Measurements from ENCODE around the gene SKIC2. TPM values are rescaled to one million over a fixed set of nuclear protein-coding genes. Genes with fewer than 3 reads are reported as not detected.
"Not testable (repeated sequence)": the region's sequence is repeated elsewhere in the genome, so short reads cannot be mapped to it uniquely, and the experiment has no call there.

The SKIC2 gene
- total and polyA plus RNA-seq, 2 donors (not counting 1 experiment from before 2014, with no cell fraction given): 21.6 to 58.0 TPM

DNA sequence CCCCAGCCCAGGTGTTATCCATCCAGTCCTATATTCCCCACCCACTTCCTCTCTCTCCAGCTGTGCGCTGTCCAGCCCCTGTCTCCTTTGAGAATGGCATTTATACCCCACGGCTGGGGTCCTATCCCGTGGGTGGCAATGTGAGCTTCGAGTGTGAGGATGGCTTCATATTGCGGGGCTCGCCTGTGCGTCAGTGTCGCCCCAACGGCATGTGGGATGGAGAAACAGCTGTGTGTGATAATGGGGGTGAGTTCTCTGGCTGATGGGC is 30.4 kb upstream of the SKIC2 start:
- Histone ChIP-seq H3K4me2 (ENCODE audit: extremely low read depth, insufficient read depth, low read length) (no peak overlapping the region), H3K4me3 (replicated peaks in 1 of 4; ENCODE audit: control extremely low read depth in 1 of 4, insufficient read depth in 1 of 4, low read depth in 3 of 4, low read length in 4 of 4) (no peak overlapping the region), H2AFZ (ENCODE audit: low read length) (no peak overlapping the region), H4K20me1 (ENCODE audit: control insufficient read depth, extremely low read depth, insufficient read depth, low read length) (no peaks in the 10 kb centered on the region), H3K36me3 (ENCODE audit: control insufficient read depth, insufficient read depth, low read length) (no peaks in the 10 kb centered on the region), H3K27ac (ENCODE audit: insufficient read depth, low read length) (no peak overlapping the region), H3K27me3 (ENCODE audit: control insufficient read depth, insufficient read depth, low read length) (no peaks in the 10 kb centered on the region), H3K4me1 (ENCODE audit: control insufficient read depth, extremely low read depth, insufficient read depth, low read length) (no peaks in the 10 kb centered on the region), H3K9me3 (ENCODE audit: control insufficient read depth, insufficient read depth, low read depth, low read length) (no peaks in the 10 kb centered on the region), H3K9ac (ENCODE audit: insufficient read depth, low read length) (no peak overlapping the region), H3K79me2 (ENCODE audit: control insufficient read depth, insufficient read depth, low read length) (no peaks in the 10 kb centered on the region)
- TF ChIP-seq EZH2 (IDR thresholded peaks at IDR 0.05; ENCODE audit: low read length, missing control alignments): no peak
- TF ChIP-seq, protein P1, sequence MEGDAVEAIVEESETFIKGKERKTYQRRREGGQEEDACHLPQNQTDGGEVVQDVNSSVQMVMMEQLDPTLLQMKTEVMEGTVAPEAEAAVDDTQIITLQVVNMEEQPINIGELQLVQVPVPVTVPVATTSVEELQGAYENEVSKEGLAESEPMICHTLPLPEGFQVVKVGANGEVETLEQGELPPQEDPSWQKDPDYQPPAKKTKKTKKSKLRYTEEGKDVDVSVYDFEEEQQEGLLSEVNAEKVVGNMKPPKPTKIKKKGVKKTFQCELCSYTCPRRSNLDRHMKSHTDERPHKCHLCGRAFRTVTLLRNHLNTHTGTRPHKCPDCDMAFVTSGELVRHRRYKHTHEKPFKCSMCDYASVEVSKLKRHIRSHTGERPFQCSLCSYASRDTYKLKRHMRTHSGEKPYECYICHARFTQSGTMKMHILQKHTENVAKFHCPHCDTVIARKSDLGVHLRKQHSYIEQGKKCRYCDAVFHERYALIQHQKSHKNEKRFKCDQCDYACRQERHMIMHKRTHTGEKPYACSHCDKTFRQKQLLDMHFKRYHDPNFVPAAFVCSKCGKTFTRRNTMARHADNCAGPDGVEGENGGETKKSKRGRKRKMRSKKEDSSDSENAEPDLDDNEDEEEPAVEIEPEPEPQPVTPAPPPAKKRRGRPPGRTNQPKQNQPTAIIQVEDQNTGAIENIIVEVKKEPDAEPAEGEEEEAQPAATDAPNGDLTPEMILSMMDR (conservative IDR thresholded peaks at IDR 0.05 in 1 of 2, IDR thresholded peaks at IDR 0.05 in 1 of 2; ENCODE audit: low read depth in 1 of 2, low read length in 2 of 2): no peak
- no peak for DNase-seq (ENCODE audit: low read depth in 2 of 2)

DNA sequence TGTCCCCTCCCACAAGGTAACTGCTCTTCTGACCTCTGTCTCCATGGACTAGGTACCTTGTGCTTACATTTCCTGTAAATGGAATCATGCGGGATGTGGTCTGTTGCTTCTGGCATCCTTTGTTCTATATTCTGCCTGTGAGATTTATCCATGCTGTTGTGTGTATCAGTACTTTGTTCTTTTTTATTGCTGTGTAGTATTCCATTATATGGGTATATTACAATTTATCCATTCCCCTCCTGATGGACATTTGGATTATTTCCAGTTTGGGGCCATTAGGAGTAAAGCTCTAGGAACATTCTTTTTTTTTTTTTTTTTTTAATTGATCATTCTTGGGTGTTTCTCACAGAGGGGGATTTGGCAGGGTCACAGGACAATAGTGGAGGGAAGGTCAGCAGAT is 28.0 kb upstream of the SKIC2 start:
- Histone ChIP-seq H3K4me3 (replicated peaks in 1 of 4; ENCODE audit: control extremely low read depth in 1 of 4, insufficient read depth in 1 of 4, low read depth in 3 of 4, low read length in 4 of 4) (no peak overlapping the region), H3K4me2 (ENCODE audit: extremely low read depth, insufficient read depth, low read length) (no peak overlapping the region), H3K27me3 (ENCODE audit: control insufficient read depth, insufficient read depth, low read length) (no peaks in the 10 kb centered on the region), H3K79me2 (ENCODE audit: control insufficient read depth, insufficient read depth, low read length) (no peaks in the 10 kb centered on the region), H3K9me3 (ENCODE audit: control insufficient read depth, insufficient read depth, low read depth, low read length) (no peaks in the 10 kb centered on the region), H3K27ac (ENCODE audit: insufficient read depth, low read length) (no peak overlapping the region), H4K20me1 (ENCODE audit: control insufficient read depth, extremely low read depth, insufficient read depth, low read length) (no peaks in the 10 kb centered on the region), H3K9ac (ENCODE audit: insufficient read depth, low read length) (no peak overlapping the region), H3K4me1 (ENCODE audit: control insufficient read depth, extremely low read depth, insufficient read depth, low read length) (no peaks in the 10 kb centered on the region), H3K36me3 (ENCODE audit: control insufficient read depth, insufficient read depth, low read length) (no peaks in the 10 kb centered on the region), H2AFZ (ENCODE audit: low read length) (no peak overlapping the region)
- TF ChIP-seq, protein P1 (conservative IDR thresholded peaks at IDR 0.05 in 1 of 2, IDR thresholded peaks at IDR 0.05 in 1 of 2; ENCODE audit: low read depth in 1 of 2, low read length in 2 of 2): no peak
- no peak for TF ChIP-seq EZH2 (IDR thresholded peaks at IDR 0.05; ENCODE audit: low read length, missing control alignments)
- DNase-seq (ENCODE audit: low read depth in 2 of 2): no peak

DNA sequence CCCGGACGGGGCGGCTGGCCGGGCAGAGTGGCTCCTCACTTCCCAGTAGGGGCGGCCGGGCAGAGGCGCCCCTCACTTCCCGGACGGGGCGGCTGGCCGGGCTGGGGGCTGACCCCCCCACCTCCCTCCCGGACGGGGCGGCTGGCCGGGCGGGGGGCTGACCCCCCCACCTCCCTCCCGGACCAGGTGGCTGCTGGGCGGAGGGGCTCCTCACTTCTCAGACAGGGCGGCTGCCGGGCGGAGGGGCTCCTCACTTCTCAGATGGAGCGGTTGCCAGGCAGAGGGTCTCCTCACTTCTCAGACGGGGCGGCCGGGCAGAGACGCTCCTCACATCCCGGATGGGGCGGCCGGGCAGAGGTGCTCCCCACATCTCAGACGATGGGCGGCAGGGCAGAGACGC is 26.8 kb upstream of the SKIC2 start:
- not testable (repeated sequence) for H3K79me2 ChIP-seq (ENCODE audit: control insufficient read depth, insufficient read depth, low read length)

GRCh38 chr6:31933537-31933936 is 25.4 kb upstream of the SKIC2 start:
- H3K9ac ChIP-seq (ENCODE audit: insufficient read depth, low read length): no peak overlapping the region
- no peak overlapping the region for H3K4me3 ChIP-seq (replicated peaks in 1 of 4; ENCODE audit: control extremely low read depth in 1 of 4, insufficient read depth in 1 of 4, low read depth in 3 of 4, low read length in 4 of 4)
- H3K27ac ChIP-seq (ENCODE audit: insufficient read depth, low read length): no peak overlapping the region
- no peaks in the 10 kb centered on the region for H3K79me2 ChIP-seq (ENCODE audit: control insufficient read depth, insufficient read depth, low read length)
- H2AFZ ChIP-seq (ENCODE audit: low read length): no peak overlapping the region
- no peaks in the 10 kb centered on the region for H3K36me3 ChIP-seq (ENCODE audit: control insufficient read depth, insufficient read depth, low read length)
- H3K27me3 ChIP-seq (ENCODE audit: control insufficient read depth, insufficient read depth, low read length): no peaks in the 10 kb centered on the region
- no peaks in the 10 kb centered on the region for H4K20me1 ChIP-seq (ENCODE audit: control insufficient read depth, extremely low read depth, insufficient read depth, low read length)
- TF ChIP-seq EZH2 (IDR thresholded peaks at IDR 0.05; ENCODE audit: low read length, missing control alignments): no peak
- TF ChIP-seq, protein P1 (conservative IDR thresholded peaks at IDR 0.05 in 1 of 2, IDR thresholded peaks at IDR 0.05 in 1 of 2; ENCODE audit: low read depth in 1 of 2, low read length in 2 of 2): no peak
- DNase-seq (ENCODE audit: low read depth in 2 of 2): no peak
- no peak overlapping the region for H3K4me2 ChIP-seq (ENCODE audit: extremely low read depth, insufficient read depth, low read length)
- no peaks in the 10 kb centered on the region for H3K9me3 ChIP-seq (ENCODE audit: control insufficient read depth, insufficient read depth, low read depth, low read length)
- H3K4me1 ChIP-seq (ENCODE audit: control insufficient read depth, extremely low read depth, insufficient read depth, low read length): no peaks in the 10 kb centered on the region

More for the DNA sequence above, 26.8 kb upstream of the SKIC2 start:
- not testable (repeated sequence) for H3K9ac ChIP-seq (ENCODE audit: insufficient read depth, low read length); H3K27me3 ChIP-seq (ENCODE audit: control insufficient read depth, insufficient read depth, low read length); H3K4me3 ChIP-seq (replicated peaks in 1 of 4; ENCODE audit: control extremely low read depth in 1 of 4, insufficient read depth in 1 of 4, low read depth in 3 of 4, low read length in 4 of 4); H3K36me3 ChIP-seq (ENCODE audit: control insufficient read depth, insufficient read depth, low read length); H3K9me3 ChIP-seq (ENCODE audit: control insufficient read depth, insufficient read depth, low read depth, low read length); H3K4me1 ChIP-seq (ENCODE audit: control insufficient read depth, extremely low read depth, insufficient read depth, low read length); H3K27ac ChIP-seq (ENCODE audit: insufficient read depth, low read length); DNase-seq (ENCODE audit: low read depth in 2 of 2); H4K20me1 ChIP-seq (ENCODE audit: control insufficient read depth, extremely low read depth, insufficient read depth, low read length); H2AFZ ChIP-seq (ENCODE audit: low read length); H3K4me2 ChIP-seq (ENCODE audit: extremely low read depth, insufficient read depth, low read length)

Measured in fibroblast of lung (primary cell).